ENCODE measurements around the gene CEACAM6.
A peak's percentile ranks its signal among the peaks of the same experiment; 100 is the strongest.

Gene CEACAM6

DNA sequence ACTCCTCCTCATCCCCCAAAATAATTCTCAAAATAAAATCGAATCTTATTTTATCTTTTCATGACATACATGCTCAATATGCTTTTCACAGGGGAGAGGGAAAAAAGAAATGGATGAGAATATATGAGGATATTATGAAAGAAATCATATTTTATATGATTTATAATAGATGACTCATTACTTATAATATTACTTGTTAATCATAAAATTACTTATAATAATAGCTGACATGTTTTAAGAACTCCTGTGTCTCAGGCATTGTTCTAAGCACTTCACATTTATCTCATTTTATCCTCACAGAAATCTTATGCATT lies 38.0 kb downstream of the CEACAM6 start:
- DNase-seq: no peak
- Mint-ChIP-seq H3K27me3 (peaks cover 59 to 77% of the 10 kb centered on the region in 2 donors), H3K27ac (no peak overlapping the region), H3K4me1 (ENCODE audit: low read depth in 2 of 2) (peaks cover 0 to 4% of the 10 kb centered on the region in 2 donors), H3K4me3 (no peak overlapping the region), H3K36me3 (ENCODE audit: insufficient read depth) (peaks cover 2% of the 10 kb centered on the region), H3K9me3 (no peaks in the 10 kb centered on the region)
- ATAC-seq (replicated peaks): no peak

DNA sequence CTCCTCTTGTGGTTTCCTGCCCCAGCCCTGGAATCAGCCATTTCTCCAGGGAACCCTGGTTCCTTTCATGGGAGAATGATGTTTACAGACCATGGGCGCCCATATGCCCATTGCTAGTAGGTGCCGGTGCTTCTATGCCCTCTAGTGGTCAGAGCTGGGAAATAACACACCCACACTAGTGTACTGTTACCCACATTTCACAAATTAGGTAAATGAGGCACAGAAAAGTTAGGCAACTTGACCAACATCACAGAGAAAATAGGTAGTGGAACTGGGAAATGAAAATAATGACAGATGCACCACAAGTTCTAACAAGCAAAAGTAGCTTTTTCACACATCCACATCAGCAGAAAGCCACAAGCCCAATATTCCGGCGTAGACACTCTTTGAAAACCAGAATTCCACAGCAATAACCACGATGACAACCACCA lies 39.7 kb downstream of the CEACAM6 start:
- no peaks in the 10 kb centered on the region for H3K9me3 Mint-ChIP-seq
- DNase-seq (peak; percentile 59 to 65 (median 59)), ATAC-seq (replicated peaks) (peak; percentile 92)
- H3K27me3 Mint-ChIP-seq: peaks cover 47 to 63% of the 10 kb centered on the region in 2 donors
- peaks cover 2% of the 10 kb centered on the region for H3K36me3 Mint-ChIP-seq (ENCODE audit: insufficient read depth)
- peaks cover 0 to 4% of the 10 kb centered on the region in 2 donors for H3K4me1 Mint-ChIP-seq (ENCODE audit: low read depth in 2 of 2)
- no peak overlapping the region for H3K4me3 Mint-ChIP-seq
- H3K27ac Mint-ChIP-seq: no peak overlapping the region

DNA sequence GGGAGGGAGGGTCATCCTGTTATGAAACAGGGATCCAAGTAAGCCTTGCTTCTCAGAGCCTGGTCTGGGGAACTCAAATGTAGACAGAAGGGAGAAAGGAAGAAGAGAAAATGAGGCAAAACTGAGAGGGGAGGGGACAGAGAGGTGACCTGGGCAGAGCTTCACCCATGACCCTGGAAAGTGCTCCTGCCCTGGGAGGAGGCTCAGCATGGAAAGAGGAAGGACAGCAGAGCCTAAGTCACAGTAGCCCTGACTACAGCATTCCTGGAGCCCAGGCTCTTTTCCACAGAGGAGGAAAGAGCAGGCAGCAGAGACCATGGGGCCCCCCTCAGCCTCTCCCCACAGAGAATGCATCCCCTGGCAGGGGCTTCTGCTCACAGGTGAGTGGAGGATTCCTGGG lies 41.0 kb downstream of the CEACAM6 start, which contains the start of gene CEACAM3:
Gene CEACAM3 (plus strand): TSS at position 226 of the 400 bp plus-strand sequence. CDS start 91 bp downstream, at position 317.
- H3K27ac Mint-ChIP-seq: no peak within 1 kb of the TSS
- DNase-seq (no peak), ATAC-seq (replicated peaks) (no peak)
- peaks cover 49 to 71% of the 10 kb centered on the region in 2 donors for H3K27me3 Mint-ChIP-seq
- no peaks in the 10 kb centered on the region for H3K9me3 Mint-ChIP-seq
- H3K4me3 Mint-ChIP-seq: no peak within 1 kb of the TSS
- H3K4me1 Mint-ChIP-seq (ENCODE audit: low read depth in 2 of 2): peaks cover 0 to 4% of the 10 kb centered on the region in 2 donors
- H3K36me3 Mint-ChIP-seq (ENCODE audit: insufficient read depth): peaks cover 2% of the 10 kb centered on the region

DNA sequence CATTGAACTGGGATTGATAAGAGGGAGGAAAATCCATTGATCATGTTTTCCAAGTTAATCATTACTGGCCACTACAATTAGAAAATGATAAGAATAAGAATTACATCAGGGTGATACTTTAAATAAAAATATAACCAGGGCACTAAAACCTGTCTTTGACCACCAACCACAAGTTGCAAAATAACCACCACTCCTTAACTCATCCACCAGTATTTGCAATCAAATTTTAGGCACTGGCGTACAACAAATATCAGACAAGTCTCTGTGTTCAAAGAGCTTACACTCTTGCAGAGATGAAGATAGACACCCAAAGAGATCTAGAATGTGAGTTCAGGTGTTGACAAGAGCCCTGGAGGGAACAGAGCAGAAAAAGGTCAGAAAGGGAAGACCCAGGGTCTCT lies 41.6 kb downstream of the CEACAM6 start:
- no peak overlapping the region for H3K4me3 Mint-ChIP-seq
- no peak overlapping the region for H3K27ac Mint-ChIP-seq
- no peaks in the 10 kb centered on the region for H3K9me3 Mint-ChIP-seq
- DNase-seq (no peak), ATAC-seq (replicated peaks) (no peak)
- H3K4me1 Mint-ChIP-seq (ENCODE audit: low read depth in 2 of 2): peaks cover 0 to 4% of the 10 kb centered on the region in 2 donors
- H3K36me3 Mint-ChIP-seq (ENCODE audit: insufficient read depth): peaks cover 2% of the 10 kb centered on the region
- peaks cover 45 to 66% of the 10 kb centered on the region in 2 donors for H3K27me3 Mint-ChIP-seq

DNA sequence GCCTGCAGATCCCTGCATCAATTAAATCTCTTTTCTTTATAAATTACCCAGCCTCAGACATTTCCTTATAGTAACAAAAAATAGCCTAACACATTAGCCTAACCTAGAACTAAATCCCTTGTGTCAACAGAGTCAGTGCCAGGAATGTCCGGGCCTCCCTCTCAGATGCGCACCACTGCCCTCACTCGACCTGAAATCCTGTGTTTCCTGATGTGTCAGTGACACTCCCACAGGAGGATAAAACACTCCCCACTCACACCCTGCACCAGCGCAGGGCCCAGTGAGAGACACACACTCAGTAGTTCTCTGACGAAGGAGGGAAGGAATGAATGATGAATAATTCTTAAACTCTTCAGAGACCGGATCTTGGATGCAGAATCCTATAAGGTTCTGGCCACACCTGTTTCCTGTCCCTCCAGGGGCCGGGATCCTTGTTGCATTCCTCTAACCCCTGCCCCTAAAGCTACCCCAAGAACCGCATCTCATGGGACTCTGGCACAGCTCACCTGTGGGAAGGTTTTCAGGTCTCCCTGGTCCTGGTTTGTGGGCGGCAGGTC lies 44.2 kb downstream of the CEACAM6 start:
- H3K9me3 Mint-ChIP-seq: no peaks in the 10 kb centered on the region
- ATAC-seq (replicated peaks): no peak
- H3K27ac Mint-ChIP-seq: no peak overlapping the region
- DNase-seq: no peak
- H3K36me3 Mint-ChIP-seq (ENCODE audit: insufficient read depth): no peaks in the 10 kb centered on the region
- peaks cover 0 to 3% of the 10 kb centered on the region in 2 donors for H3K4me1 Mint-ChIP-seq (ENCODE audit: low read depth in 2 of 2)
- peaks cover 26 to 45% of the 10 kb centered on the region in 2 donors for H3K27me3 Mint-ChIP-seq
- no peak overlapping the region for H3K4me3 Mint-ChIP-seq

DNA sequence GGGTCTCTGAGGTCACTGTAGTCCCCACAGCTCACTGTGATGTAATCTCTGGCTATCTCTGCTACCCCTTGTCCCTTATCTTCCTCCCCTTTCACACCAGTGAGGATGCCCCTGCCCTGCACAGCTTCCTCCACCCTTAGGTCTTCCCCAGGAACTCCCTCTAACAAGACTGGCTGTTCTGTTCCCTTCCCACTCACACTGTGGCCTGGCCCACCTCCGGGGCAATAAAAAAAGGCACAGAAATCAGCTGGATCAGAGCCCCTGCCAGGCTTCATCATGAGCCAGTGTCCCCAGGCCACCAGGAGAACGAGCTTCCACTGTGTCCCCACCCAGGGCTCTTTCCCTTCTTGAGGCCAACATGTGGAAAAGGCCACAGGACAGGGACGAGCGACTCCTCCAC lies 45.7 kb downstream of the CEACAM6 start:
- ATAC-seq (replicated peaks) (no peak), DNase-seq (no peak)
- Mint-ChIP-seq H3K4me1 (ENCODE audit: low read depth in 2 of 2) (no peaks in the 10 kb centered on the region), H3K27ac (no peak overlapping the region), H3K4me3 (no peak overlapping the region), H3K36me3 (ENCODE audit: insufficient read depth) (no peaks in the 10 kb centered on the region), H3K27me3 (peaks cover 22 to 40% of the 10 kb centered on the region in 2 donors), H3K9me3 (no peaks in the 10 kb centered on the region)

DNA sequence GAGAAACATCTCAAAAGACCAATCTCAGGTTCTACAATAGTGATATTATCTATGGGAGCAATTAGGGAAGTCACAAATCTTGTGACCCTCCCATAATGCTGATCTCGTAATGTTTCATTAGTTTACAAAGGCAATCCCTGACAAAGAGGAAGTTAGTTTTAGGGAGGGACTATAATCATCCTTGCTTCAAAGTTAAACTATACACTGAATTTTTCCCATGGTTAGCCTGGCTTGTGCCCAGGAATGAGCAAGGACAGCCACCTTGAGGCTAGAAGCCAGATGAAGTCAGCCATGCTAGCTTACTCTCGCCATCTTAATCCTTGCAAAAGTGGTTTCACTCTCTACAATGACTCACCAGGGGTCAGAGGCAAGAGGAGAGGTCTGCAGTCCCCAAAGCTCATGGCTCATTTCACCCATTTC lies 46.5 kb downstream of the CEACAM6 start:
- peak; percentile 17 for ATAC-seq (replicated peaks)

DNA sequence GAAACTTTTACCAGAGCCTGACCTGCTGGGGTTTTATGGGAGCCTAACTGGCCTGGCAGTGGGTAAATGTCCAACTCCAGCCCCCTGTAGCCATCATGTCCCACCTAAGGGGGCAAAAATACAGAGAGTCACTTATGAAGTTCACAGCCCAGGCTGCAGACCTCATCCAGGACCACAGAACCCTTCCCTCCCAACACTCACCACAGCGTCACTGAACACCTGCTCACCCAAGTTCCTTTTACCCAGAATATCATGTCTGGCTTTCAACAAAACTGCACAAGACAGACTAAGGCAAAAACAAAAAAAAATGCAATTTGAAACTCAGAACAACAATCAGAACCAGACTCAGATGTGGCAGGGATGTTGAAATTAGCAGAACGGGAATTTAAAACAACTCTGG lies 47.4 kb downstream of the CEACAM6 start:
- no peaks in the 10 kb centered on the region for H3K4me1 Mint-ChIP-seq (ENCODE audit: low read depth in 2 of 2)
- no peak overlapping the region for H3K4me3 Mint-ChIP-seq
- H3K27me3 Mint-ChIP-seq: peaks cover 11 to 40% of the 10 kb centered on the region in 2 donors
- no peaks in the 10 kb centered on the region for H3K9me3 Mint-ChIP-seq
- no peaks in the 10 kb centered on the region for H3K36me3 Mint-ChIP-seq (ENCODE audit: insufficient read depth)
- ATAC-seq (replicated peaks): no peak
- H3K27ac Mint-ChIP-seq: no peak overlapping the region
- no peak for DNase-seq

More for the DNA sequence above, 46.5 kb downstream of the CEACAM6 start:
- Mint-ChIP-seq H3K36me3 (ENCODE audit: insufficient read depth) (no peaks in the 10 kb centered on the region), H3K27me3 (peaks cover 14 to 40% of the 10 kb centered on the region in 2 donors), H3K4me3 (no peak overlapping the region), H3K9me3 (no peaks in the 10 kb centered on the region), H3K27ac (no peak overlapping the region), H3K4me1 (ENCODE audit: low read depth in 2 of 2) (no peaks in the 10 kb centered on the region)
- no peak for DNase-seq

DNA sequence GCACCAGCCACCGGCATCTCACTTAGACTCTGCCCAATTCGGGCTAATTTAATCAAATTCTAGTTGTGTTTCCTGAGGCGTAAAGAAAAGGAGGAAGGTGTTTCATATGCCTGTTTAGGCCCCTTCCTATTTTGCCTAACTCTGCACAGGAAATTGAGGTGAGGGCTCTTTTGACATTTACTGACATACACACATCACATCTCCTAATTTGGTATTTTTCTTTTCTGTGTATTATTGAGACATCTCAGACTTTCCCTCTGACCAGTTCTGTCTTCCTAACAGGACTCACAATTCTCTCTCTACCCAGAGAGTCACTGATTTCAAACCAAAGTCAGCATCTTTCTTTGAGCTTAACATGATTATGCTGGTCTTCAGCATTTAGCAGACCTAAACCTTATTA lies 49.0 kb downstream of the CEACAM6 start:
- DNase-seq (no peak), ATAC-seq (replicated peaks) (no peak)
- Mint-ChIP-seq H3K9me3 (no peaks in the 10 kb centered on the region), H3K4me3 (no peak overlapping the region), H3K4me1 (ENCODE audit: low read depth in 2 of 2) (peaks cover 0 to 1% of the 10 kb centered on the region in 2 donors), H3K27ac (no peak overlapping the region), H3K36me3 (ENCODE audit: insufficient read depth) (no peaks in the 10 kb centered on the region), H3K27me3 (peaks cover 19 to 54% of the 10 kb centered on the region in 2 donors)

DNA sequence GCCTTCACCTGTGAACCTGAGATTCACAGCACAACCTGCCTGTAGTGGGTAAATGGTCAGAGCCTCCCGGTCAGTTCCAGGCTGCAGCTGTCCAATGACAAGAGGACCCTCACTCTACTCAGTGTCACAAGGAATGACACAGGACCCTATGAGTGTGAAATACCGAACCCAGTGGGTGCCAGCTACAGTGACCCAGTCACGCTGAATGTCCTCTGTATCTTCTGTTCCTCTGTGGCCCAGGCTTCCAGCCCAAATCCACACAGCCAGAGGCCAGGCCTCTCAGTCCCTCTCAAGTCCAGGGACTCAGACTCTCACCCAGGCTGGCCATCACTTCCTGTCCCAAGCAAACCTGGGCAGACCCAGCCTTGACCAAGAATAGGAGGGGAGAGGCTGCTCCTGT lies 51.8 kb downstream of the CEACAM6 start:
- H3K36me3 Mint-ChIP-seq (ENCODE audit: insufficient read depth): no peaks in the 10 kb centered on the region
- no peak overlapping the region for H3K27ac Mint-ChIP-seq
- no peak overlapping the region for H3K4me3 Mint-ChIP-seq

DNA sequence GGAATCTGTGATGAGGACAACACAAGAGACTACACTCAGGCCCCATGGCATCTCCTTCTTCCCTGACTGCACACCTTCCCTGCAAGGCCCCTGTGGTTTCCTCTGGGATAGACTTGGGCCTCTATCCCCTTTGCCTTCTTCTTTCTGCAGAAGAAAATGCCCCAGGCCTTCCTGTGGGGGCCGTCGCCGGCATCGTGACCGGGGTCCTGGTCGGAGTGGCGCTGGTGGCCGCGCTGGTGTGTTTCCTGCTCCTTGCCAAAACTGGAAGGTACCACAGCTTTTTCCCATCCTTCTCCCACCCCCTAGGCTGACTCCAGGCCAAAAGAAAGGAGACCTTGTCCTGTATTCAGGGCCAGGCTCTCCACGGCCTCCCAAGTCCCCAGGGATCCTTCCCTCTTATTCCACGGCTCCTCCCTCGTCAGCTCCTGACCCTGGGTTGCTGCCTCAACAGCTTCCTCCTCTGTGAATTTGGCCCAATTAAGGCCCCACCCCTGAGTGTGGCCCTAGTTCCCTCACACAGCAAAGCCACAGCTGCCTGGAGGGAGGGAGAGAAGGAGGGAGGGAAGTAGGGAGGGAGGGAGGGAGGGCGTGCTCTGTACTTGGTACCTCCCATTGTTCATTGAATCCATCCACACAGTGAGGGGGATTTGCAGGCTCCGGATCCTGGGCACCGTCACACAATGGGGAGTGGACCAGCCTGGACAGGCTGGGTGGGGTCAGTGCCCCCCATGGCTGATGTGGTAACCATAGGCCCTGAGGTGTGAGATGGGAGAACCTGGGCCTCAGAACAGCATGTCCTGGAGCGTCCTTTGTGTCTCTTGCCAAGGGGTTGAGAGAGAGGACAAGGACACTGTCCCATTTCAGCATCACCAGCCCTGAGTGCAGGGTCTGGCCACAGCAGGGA lies 53.6 kb downstream of the CEACAM6 start:
- Mint-ChIP-seq H3K27ac (no peak overlapping the region), H3K4me1 (ENCODE audit: low read depth in 2 of 2) (peaks cover 0 to 1% of the 10 kb centered on the region in 2 donors), H3K36me3 (ENCODE audit: insufficient read depth) (no peaks in the 10 kb centered on the region), H3K9me3 (no peaks in the 10 kb centered on the region), H3K27me3 (peaks cover 24 to 78% of the 10 kb centered on the region in 2 donors), H3K4me3 (no peak overlapping the region)
- DNase-seq: no peak
- no peak for ATAC-seq (replicated peaks)

More for the DNA sequence above, 51.8 kb downstream of the CEACAM6 start:
- DNase-seq: no peak
- ATAC-seq (replicated peaks): no peak
- Mint-ChIP-seq H3K4me1 (ENCODE audit: low read depth in 2 of 2) (peaks cover 0 to 1% of the 10 kb centered on the region in 2 donors), H3K9me3 (no peaks in the 10 kb centered on the region), H3K27me3 (peaks cover 24 to 68% of the 10 kb centered on the region in 2 donors)

DNA sequence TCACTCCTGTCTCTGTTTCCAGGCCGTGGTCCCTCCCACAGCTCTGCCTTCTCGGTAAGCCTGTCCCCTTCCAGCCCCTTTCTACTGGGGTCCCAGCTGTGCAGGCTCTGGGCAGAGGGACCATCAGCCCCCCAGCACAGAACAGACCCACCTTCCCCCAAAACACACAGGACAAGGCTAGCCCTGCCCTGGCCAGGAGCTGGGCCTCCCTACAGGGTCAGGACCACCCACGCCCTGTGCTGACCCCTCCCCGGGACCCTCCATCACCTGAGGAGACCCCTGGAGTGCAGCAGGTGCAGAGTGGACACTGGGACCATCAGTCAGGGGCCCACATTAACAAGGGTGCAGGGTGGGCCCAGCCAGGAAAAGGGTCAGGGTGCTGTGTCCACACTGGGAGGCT lies 55.0 kb downstream of the CEACAM6 start:
- no peaks in the 10 kb centered on the region for H3K9me3 Mint-ChIP-seq
- no peak overlapping the region for H3K27ac Mint-ChIP-seq
- no peak overlapping the region for H3K4me3 Mint-ChIP-seq
- no peaks in the 10 kb centered on the region for H3K36me3 Mint-ChIP-seq (ENCODE audit: insufficient read depth)
- H3K4me1 Mint-ChIP-seq (ENCODE audit: low read depth in 2 of 2): peaks cover 0 to 1% of the 10 kb centered on the region in 2 donors
- ATAC-seq (replicated peaks) (no peak), DNase-seq (no peak)
- peaks cover 24 to 77% of the 10 kb centered on the region in 2 donors for H3K27me3 Mint-ChIP-seq

DNA sequence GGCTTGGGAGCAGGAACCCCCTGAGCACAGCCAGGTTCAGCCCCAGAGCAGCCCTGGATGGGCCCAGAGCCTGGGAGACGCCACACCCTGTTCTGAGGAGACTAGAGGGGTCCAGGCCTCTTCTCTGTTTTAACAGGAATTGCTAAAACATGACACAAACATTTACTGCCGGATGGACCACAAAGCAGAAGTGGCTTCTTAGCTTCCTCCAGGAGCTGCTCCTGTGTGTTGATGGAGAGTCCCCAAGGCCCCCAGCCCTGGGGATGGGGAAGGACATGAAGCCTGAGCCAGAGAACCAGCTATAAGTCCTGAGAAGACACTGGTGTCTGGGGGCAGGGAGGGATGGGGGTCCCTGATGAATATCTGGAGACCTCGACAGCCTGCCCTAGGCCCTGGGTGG lies 55.7 kb downstream of the CEACAM6 start:
- Mint-ChIP-seq H3K27ac (no peak overlapping the region), H3K27me3 (peaks cover 19 to 70% of the 10 kb centered on the region in 2 donors), H3K4me3 (no peak overlapping the region), H3K4me1 (ENCODE audit: low read depth in 2 of 2) (peaks cover 0 to 1% of the 10 kb centered on the region in 2 donors), H3K36me3 (ENCODE audit: insufficient read depth) (no peaks in the 10 kb centered on the region), H3K9me3 (no peaks in the 10 kb centered on the region)
- peak; percentile 21 for ATAC-seq (replicated peaks)
- DNase-seq: no peak

DNA sequence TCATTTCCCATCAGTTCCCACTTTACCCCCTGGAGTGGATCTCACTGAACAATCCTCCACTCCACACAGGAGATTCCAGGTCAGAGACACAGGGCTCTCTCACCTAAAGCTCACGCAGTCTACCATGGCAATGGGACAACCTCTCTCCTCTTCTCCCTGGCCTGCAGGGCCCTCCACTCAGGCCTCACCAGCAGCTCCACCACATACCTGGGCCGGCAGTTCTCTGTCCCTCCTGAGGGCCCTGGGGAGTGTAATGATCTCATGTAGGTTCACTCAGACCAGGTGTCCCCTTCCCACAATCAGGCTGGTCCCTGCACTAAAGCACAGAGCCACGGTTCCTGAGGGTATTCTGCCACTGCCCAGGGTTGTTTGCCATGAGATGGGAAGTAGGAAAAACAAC lies 56.7 kb downstream of the CEACAM6 start:
- peaks cover 0 to 1% of the 10 kb centered on the region in 2 donors for H3K4me1 Mint-ChIP-seq (ENCODE audit: low read depth in 2 of 2)
- ATAC-seq (replicated peaks): no peak
- H3K27me3 Mint-ChIP-seq: peaks cover 19 to 61% of the 10 kb centered on the region in 2 donors
- no peaks in the 10 kb centered on the region for H3K9me3 Mint-ChIP-seq
- no peak overlapping the region for H3K4me3 Mint-ChIP-seq
- DNase-seq: no peak
- H3K36me3 Mint-ChIP-seq (ENCODE audit: insufficient read depth): no peaks in the 10 kb centered on the region
- no peak overlapping the region for H3K27ac Mint-ChIP-seq

Data from effector memory CD8-positive, alpha-beta T cell (primary cell).